GM21825 (cell line): ENCODE results near the gene THOC3.
A peak's percentile ranks its signal among the peaks of the same experiment; 100 is the strongest.
"Not testable (repeated sequence)": the region's sequence is repeated elsewhere in the genome, so short reads cannot be mapped to it uniquely, and the experiment has no call there.

Experiments
- ATAC-seq: cut with Tn5 transposase; IDR thresholded peaks from one replicate; pipeline ENCODE4 v1.9.1; 2021; ENCODE audit warnings: mild to moderate bottlenecking, moderate library complexity; ENCODE audit not compliant: unreplicated experiment

THOC3 gene

GRCh38 chr5:175943253-175943652 lies 24.9 kb downstream of the THOC3 start:
- not testable (repeated sequence) for ATAC-seq

GRCh38 chr5:175940632-175941031 lies 27.5 kb downstream of the THOC3 start:
- ATAC-seq: not testable (repeated sequence)

- not testable (repeated sequence) for ATAC-seq
Observed at GRCh38 chr5:175938489-175938888, 29.6 kb downstream of the THOC3 start.

DNA sequence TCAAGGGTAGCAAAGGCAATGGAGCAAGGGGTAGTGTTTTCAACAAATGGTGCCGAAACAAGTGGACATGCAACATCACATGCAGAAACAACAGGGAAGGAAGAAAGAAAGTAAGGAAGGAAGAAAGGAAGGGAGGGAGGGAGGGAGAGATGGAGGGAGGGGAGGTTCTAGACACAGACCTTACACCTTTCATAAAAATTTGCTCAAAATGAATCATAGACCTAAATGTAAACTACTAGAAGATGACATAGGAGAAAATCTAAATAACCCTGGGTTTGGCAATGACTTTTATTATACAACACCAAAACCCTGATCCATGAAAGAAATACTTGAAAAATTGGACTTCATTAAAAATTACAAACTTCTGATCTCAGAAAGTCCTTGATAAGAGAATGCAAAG lies 39.4 kb downstream of the THOC3 start:
- not testable (repeated sequence) for ATAC-seq

GRCh38 chr5:175925106-175925505 lies 43.0 kb downstream of the THOC3 start:
- ATAC-seq: not testable (repeated sequence)

DNA sequence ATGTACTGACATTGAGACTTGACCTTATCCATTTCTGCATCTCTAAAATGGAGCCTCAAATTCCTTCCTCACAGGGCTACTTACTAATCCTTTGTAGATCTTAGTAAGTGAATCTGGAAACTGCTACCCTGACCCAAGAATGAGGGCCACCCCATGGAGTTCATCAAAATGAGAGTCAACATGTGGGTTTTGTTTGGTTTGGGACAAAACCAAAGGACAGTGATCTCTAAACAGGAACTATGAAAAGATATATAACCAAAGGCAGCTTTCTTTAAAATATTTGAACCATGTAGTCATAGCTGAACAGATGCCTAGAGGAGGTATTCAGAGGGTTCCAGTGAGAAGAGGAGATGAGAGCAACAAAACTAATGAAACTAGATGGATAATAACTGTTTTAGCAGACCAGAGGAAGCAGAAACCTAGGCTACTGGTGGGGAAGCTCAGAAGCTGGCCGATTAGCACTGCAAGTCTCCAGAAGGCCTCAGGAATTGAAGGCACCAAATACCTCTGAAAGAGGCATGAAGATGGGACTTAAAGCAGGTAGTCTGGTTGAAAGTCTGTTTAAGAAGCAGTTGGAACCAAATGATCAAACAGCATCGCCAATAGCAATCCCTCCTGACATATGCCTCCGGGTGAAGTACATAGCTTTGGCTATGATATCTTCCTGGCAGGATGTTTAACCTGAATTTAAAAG lies 45.8 kb downstream of the THOC3 start:
- no peak for ATAC-seq

DNA sequence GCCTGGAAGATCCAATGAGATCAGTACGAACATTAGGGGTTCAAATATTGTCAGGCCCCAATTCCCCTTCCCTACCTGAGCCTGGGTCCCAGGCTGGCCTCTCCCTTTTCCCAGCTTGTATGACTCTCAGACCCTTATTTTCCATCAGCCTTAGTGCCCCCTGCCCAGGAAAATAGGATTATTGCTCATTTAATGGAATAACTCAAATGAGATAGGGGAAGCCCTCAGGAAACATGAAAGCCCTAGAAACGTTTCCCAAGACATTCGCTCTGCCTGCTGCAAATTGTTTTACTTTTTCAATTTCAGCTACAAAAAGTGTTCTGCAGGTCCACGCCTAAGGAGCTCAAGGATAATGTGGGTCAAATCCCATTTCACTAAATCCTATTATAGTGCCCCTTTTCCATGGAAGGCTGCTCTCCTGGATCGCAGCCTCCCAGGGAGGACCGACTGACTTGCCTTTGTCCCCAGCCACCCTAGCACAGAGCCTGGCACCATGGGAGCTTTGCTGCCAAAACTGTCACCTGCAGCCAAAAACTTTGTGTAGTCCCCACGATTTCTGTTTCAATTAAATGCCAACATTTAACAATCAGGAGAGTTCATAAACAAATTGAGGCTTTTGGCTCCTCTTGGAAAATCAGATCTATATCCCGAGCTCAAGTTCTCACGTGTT lies 46.9 kb downstream of the THOC3 start:
- no peak for ATAC-seq

- no peak for ATAC-seq
Observed at GRCh38 chr5:175920231-175920811, 47.8 kb downstream of the THOC3 start.

- peak; percentile 69 for ATAC-seq
Observed at GRCh38 chr5:175915066-175916037, 52.8 kb downstream of the THOC3 start.

GRCh38 chr5:175913835-175914672 lies 54.1 kb downstream of the THOC3 start:
- ATAC-seq: not testable (repeated sequence)

- not testable (repeated sequence) for ATAC-seq
Observed at GRCh38 chr5:175910072-175910471, 58.0 kb downstream of the THOC3 start.
